Gastroesophageal sphincter (tissue), 4 donors: ENCODE measurements around the gene DYNLT2B. TPM values are rescaled to one million over a fixed set of nuclear protein-coding genes. Genes with fewer than 3 reads are reported as not detected.
"Not testable (repeated sequence)": the region's sequence is repeated elsewhere in the genome, so short reads cannot be mapped to it uniquely, and the experiment has no call there.

ENCODE experiments used
- ATAC-seq: fragments of 150-250 bp; one replicate; pipeline ENCODE4 v1.9.1; 2016; ENCODE audit warnings: mild to moderate bottlenecking, moderate library complexity
- H3K27ac ChIP-seq, 4 donors: fragments of 200-600 bp; sonication (generic) in 3 of 4; 1 replicate in 3 of 4; 2 replicates in 1 of 4; pipeline ENCODE4 v1.5.1; 2016 to 2019
- H3K27me3 ChIP-seq: fragments of 200-600 bp; sonication (generic); one replicate; pipeline ENCODE4 v1.5.1; 2019
- H3K36me3 ChIP-seq, 2 donors: fragments of 200-600 bp; sonication (generic); one replicate each; pipeline ENCODE4 v1.5.1; 2019; ENCODE audit warnings: control low read depth in 1 of 2
- H3K4me1 ChIP-seq, 3 donors: fragments of 200-600 bp; sonication (generic); 1 replicate in 2 of 3; 2 replicates in 1 of 3; pipeline ENCODE4 v1.5.1; 2016 to 2019; ENCODE audit warnings: control low read depth in 2 of 3
- H3K4me3 ChIP-seq, 2 donors: fragments of 200-600 bp; sonication (generic); one replicate each; pipeline ENCODE4 v1.5.1; 2019; ENCODE audit warnings: mild to moderate bottlenecking in 1 of 2, moderate library complexity in 1 of 2
- H3K9me3 ChIP-seq, 3 donors: fragments of 200-600 bp; sonication (generic); one replicate each; pipeline ENCODE4 v1.5.1; 2017 to 2019; ENCODE audit warnings: control low read depth in 2 of 3
- CTCF ChIP-seq, 4 experiments: fragments of 200-600 bp in 2 of 4; fragments of 450-650 bp in 2 of 4; sonication (generic) in 1 of 4; IDR thresholded peaks; one replicate each; pipeline ENCODE4 v1.5.1; 2017 to 2019; ENCODE audit warnings: antibody characterized with exemption in 4 of 4, mild to moderate bottlenecking in 2 of 4, moderate library complexity in 2 of 4
- EP300 ChIP-seq: sonication (generic); formaldehyde crosslinking; IDR thresholded peaks from one replicate; pipeline ENCODE4 v1.6.1; 2017; ENCODE audit warnings: antibody characterized with exemption, mild to moderate bottlenecking
- POLR2A ChIP-seq, 2 donors: fragments of 450-650 bp; IDR thresholded peaks; one replicate each; pipeline ENCODE4 v1.6.1; 2017; ENCODE audit warnings: antibody characterized with exemption in 2 of 2, mild to moderate bottlenecking in 2 of 2, moderate library complexity in 1 of 2
- POLR2AphosphoS5 ChIP-seq: sonication (generic); formaldehyde crosslinking; IDR thresholded peaks from one replicate; pipeline ENCODE4 v1.6.1; 2017; ENCODE audit warnings: antibody characterized with exemption
- WGBS, 2 donors: methylation state at CpG; one replicate each; pipeline ENCODE4 v1.1.5; 2018; ENCODE audit warnings: low coverage in 1 of 2; 5-methylcytosine and 5-hydroxymethylcytosine counted together
- total RNA-seq, 4 donors: library from RNA; depleted of rRNA; stranded (reverse); fragments of >200 nt; gene quantifications; one replicate each; pipeline ENCODE4 v1.1.0, GENCODE V29; 2016

DYNLT2B gene
- total RNA-seq, 4 donors from 2014 or later = 9.2 to 18.7 (median 10.8) TPM

- Histone ChIP-seq H3K27me3 (no peaks in the 10 kb centered on the region), H3K4me1 (no peaks in the 10 kb centered on the region), H3K4me3 (no peak overlapping the region), H3K36me3 (peaks cover 0 to 48% of the 10 kb centered on the region in 2 donors), H3K27ac (no peak overlapping the region), H3K9me3 (no peaks in the 10 kb centered on the region)
- 85 to 100% methylated on average over 2 to 3 of the region's 3 CpGs for WGBS, 2 donors
- ATAC-seq = no peak
- no peak for TF ChIP-seq CTCF (IDR thresholded peaks at IDR 0.05)
- no peak for TF ChIP-seq EP300
- TF ChIP-seq POLR2A (IDR thresholded peaks at IDR 0.05) = no peak
- TF ChIP-seq POLR2AphosphoS5 = no peak
These were observed 30.7 kb upstream of the DYNLT2B start for GRCh38 chr3:196348698-196349097.

GRCh38 chr3:196344663-196345062, 26.6 kb upstream of the DYNLT2B start:
- Histone ChIP-seq H3K9me3 (no peaks in the 10 kb centered on the region), H3K4me1 (no peaks in the 10 kb centered on the region), H3K27me3 (no peaks in the 10 kb centered on the region), H3K27ac (no peak overlapping the region), H3K4me3 (no peak overlapping the region), H3K36me3 (peaks cover 0 to 28% of the 10 kb centered on the region in 2 donors)
- TF ChIP-seq POLR2AphosphoS5 = no peak
- no peak for TF ChIP-seq POLR2A (IDR thresholded peaks at IDR 0.05)
- no peak for TF ChIP-seq CTCF (IDR thresholded peaks at IDR 0.05)
- TF ChIP-seq EP300 = no peak
- 62 to 89% methylated on average over 4 of the region's 4 CpGs for WGBS, 2 donors
- ATAC-seq = no peak

DNA sequence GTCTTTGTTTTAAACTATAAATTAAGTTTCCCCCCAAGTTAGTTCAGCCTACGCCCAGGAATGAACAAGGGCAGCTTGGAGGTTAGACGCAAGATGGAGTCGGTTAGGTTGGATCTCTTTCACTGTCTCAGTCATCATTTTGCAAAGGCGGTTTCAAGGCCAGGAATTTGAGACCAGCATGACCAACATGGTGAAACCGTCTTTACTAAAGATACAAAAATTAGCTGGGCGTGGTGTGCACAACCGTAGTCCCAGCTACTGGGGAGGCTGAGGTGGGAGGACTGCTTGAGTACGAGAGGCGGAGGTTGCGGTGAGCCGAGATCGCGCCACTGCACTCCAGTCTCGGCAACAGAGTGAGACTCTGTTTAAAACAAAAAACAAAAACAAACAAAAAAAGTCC, 25.9 kb upstream of the DYNLT2B start:
- not testable (repeated sequence) for ATAC-seq, H3K9me3 ChIP-seq, H3K4me1 ChIP-seq, H3K27me3 ChIP-seq, H3K4me3 ChIP-seq, H3K27ac ChIP-seq
- H3K36me3 ChIP-seq = peaks cover 0 to 20% of the 10 kb centered on the region in 2 donors
- 94% methylated on average over 10 of the region's 14 CpGs; no CpG with 5 or more reads in 1 of the 2 donors for WGBS, 2 donors

- Histone ChIP-seq H3K27me3 (peaks cover 20% of the 10 kb centered on the region), H3K9me3 (no peaks in the 10 kb centered on the region), H3K4me1 (no peaks in the 10 kb centered on the region), H3K4me3 (no peak overlapping the region), H3K27ac (no peak overlapping the region), H3K36me3 (peaks cover 0 to 7% of the 10 kb centered on the region in 2 donors)
- TF ChIP-seq EP300 (no peak), CTCF (IDR thresholded peaks at IDR 0.05) (no peak), POLR2AphosphoS5 (no peak), POLR2A (IDR thresholded peaks at IDR 0.05) (no peak)
- ATAC-seq = no peak
- WGBS, 2 donors = 77 to 90% methylated on average over 3 to 7 of the region's 7 CpGs
These were observed 23.1 kb upstream of the DYNLT2B start for GRCh38 chr3:196341137-196341536.

GRCh38 chr3:196340466-196340865, 22.4 kb upstream of the DYNLT2B start:
- no peaks in the 10 kb centered on the region for H3K4me1 ChIP-seq
- no peak for ATAC-seq
- TF ChIP-seq CTCF (IDR thresholded peaks at IDR 0.05) (no peak), EP300 (no peak), POLR2AphosphoS5 (no peak), POLR2A (IDR thresholded peaks at IDR 0.05) (no peak)
- no peak overlapping the region for H3K27ac ChIP-seq
- WGBS, 2 donors = 45 to 59% methylated on average over 2 of the region's 2 CpGs
- H3K27me3 ChIP-seq = peaks cover 27% of the 10 kb centered on the region
- no peaks in the 10 kb centered on the region for H3K9me3 ChIP-seq
- H3K4me3 ChIP-seq = no peak overlapping the region
- H3K36me3 ChIP-seq = peaks cover 0 to 2% of the 10 kb centered on the region in 2 donors
